Calu3 (cell line): ENCODE measurements around the gene ZBTB20. TPM values are rescaled to one million over a fixed set of nuclear protein-coding genes. Genes with fewer than 3 reads are reported as not detected.
A peak's percentile ranks its signal among the peaks of the same experiment; 100 is the strongest.

ENCODE experiments used
- Bru-seq: library from RNA; stranded (reverse); fragments of 400-500 nt; gene quantifications from one replicate; lab custom pipeline; 2021; lab: Mats Ljungman, UMichigan
- BruChase-seq, 2 experiments: library from RNA; stranded (reverse); fragments of 400-500 nt; gene quantifications; one replicate each; lab custom pipeline; 2021; lab: Mats Ljungman, UMichigan
- BruUV-seq: library from RNA; stranded (reverse); fragments of 400-500 nt; replicated peaks from 2 replicates; lab custom pipeline; 2021; lab: Mats Ljungman, UMichigan
- CTCF ChIA-PET: fragments of 300-600 bp; sonication (Branson Sonifier 250); formaldehyde crosslinking; loops from one replicate; lab custom pipeline; 2022; ENCODE audit warnings: antibody characterized with exemption; lab: Charles Lee
- DNase-seq: peaks from one replicate; pipeline ENCODE4 v3.0.0; 2022
- H3K27ac Mint-ChIP-seq: one replicate; pipeline ENCODE4 v1.8.0; 2022; ENCODE audit warnings: mixed read lengths; ENCODE audit not compliant: unreplicated experiment
- H3K27me3 Mint-ChIP-seq: one replicate; pipeline ENCODE4 v1.8.0; 2022; ENCODE audit warnings: mixed read lengths; ENCODE audit not compliant: unreplicated experiment
- H3K36me3 Mint-ChIP-seq: one replicate; pipeline ENCODE4 v1.8.0; 2022; ENCODE audit warnings: mild to moderate bottlenecking, moderate library complexity, mixed read lengths; ENCODE audit not compliant: insufficient read depth, unreplicated experiment
- H3K4me1 Mint-ChIP-seq: one replicate; pipeline ENCODE4 v1.8.0; 2022; ENCODE audit warnings: mild to moderate bottlenecking, low read depth, mixed read lengths; ENCODE audit not compliant: unreplicated experiment
- H3K4me3 Mint-ChIP-seq: one replicate; pipeline ENCODE4 v1.8.0; 2022; ENCODE audit warnings: mild to moderate bottlenecking, low read depth, moderate library complexity, mixed read lengths; ENCODE audit not compliant: unreplicated experiment
- H3K9me3 Mint-ChIP-seq: one replicate; pipeline ENCODE4 v1.8.0; 2022; ENCODE audit warnings: low read depth, mixed read lengths; ENCODE audit not compliant: unreplicated experiment
- CTCF ChIP-seq: fragments of 200-600 bp; IDR thresholded peaks from one replicate; pipeline ENCODE4 v1.8.0; 2022; ENCODE audit warnings: antibody characterized with exemption; ENCODE audit not compliant: unreplicated experiment
- intact Hi-C: fragments of 100-400 bp; cut with micrococcal nuclease; formaldehyde crosslinking; loops from one replicate; pipeline ENCODE4 v1.10.0; 2022; ENCODE audit not compliant: unreplicated experiment
- long read RNA-seq: library from polyadenylated mRNA; stranded (forward); transcript quantifications from one replicate; pipeline ENCODE4 v2.0.0, GENCODE V29; 2022
- total RNA-seq: library from RNA; stranded (reverse); gene quantifications from 2 replicates; pipeline ENCODE4 v1.2.3, GENCODE V29; 2022

The ZBTB20 gene
- total RNA-seq (24.1 and 28.3 TPM in 2 replicates), Bru-seq, nascent RNA (percentile 72 among the genes with signal in this experiment), BruChase-seq, experiment 1, labeled RNA remaining after a 6-hour chase (percentile 58 among the genes with signal in this experiment), BruChase-seq, experiment 2, labeled RNA remaining after a 2-hour chase (percentile 63 among the genes with signal in this experiment)
- long read RNA-seq, partial matches to known transcripts = 3 of 8 reads
- long read RNA-seq, other reads (novel, unspliced or antisense) = 5 of 8 reads

GRCh38 chr3:115146418-115147328 is at the start of gene ZBTB20:
ZBTB20 (minus strand) TSS chr3:115147288.
- peak within 1 kb of the TSS; percentile 80 for H3K4me3 Mint-ChIP-seq
- no peak for TF ChIP-seq CTCF
- peak within 1 kb of the TSS; percentile 94 for H3K27ac Mint-ChIP-seq
- H3K27me3 Mint-ChIP-seq = no peaks in the 10 kb centered on the region
- no TSS peak for BruUV-seq
- peaks cover 24% of the 10 kb centered on the region for H3K36me3 Mint-ChIP-seq
- H3K9me3 Mint-ChIP-seq = no peaks in the 10 kb centered on the region
- H3K4me1 Mint-ChIP-seq = no peaks in the 10 kb centered on the region
- CTCF ChIA-PET = interaction anchor here (0.5 to 0.8 kb wide), 6 partner anchors 89 to 1004 kb away, joined by 3 to 14 read pairs (median 6); no protein-coding TSS in a partner anchor
- intact Hi-C loops = no loop called here
- peak; percentile 32 for DNase-seq

GRCh38 chr3:115194476-115194875 is 47.4 kb upstream of the ZBTB20 start:
- TF ChIP-seq CTCF = no peak
- no peaks in the 10 kb centered on the region for H3K36me3 Mint-ChIP-seq
- H3K27me3 Mint-ChIP-seq = no peaks in the 10 kb centered on the region
- no TSS peak for BruUV-seq
- H3K27ac Mint-ChIP-seq = no peak overlapping the region
- intact Hi-C loops = no loop called here
- no peak for DNase-seq
- CTCF ChIA-PET = no interaction called here
- H3K4me3 Mint-ChIP-seq = no peak overlapping the region
- H3K9me3 Mint-ChIP-seq = peaks cover 8% of the 10 kb centered on the region
- no peaks in the 10 kb centered on the region for H3K4me1 Mint-ChIP-seq

GRCh38 chr3:115190747-115191146 is 43.7 kb upstream of the ZBTB20 start:
- H3K27me3 Mint-ChIP-seq = no peaks in the 10 kb centered on the region
- peaks cover 8% of the 10 kb centered on the region for H3K9me3 Mint-ChIP-seq
- H3K4me1 Mint-ChIP-seq = no peaks in the 10 kb centered on the region
- H3K27ac Mint-ChIP-seq = no peak overlapping the region
- CTCF ChIA-PET = no interaction called here
- no peak overlapping the region for H3K4me3 Mint-ChIP-seq
- no TSS peak for BruUV-seq
- no peaks in the 10 kb centered on the region for H3K36me3 Mint-ChIP-seq
- intact Hi-C loops = no loop called here
- no peak for DNase-seq
- TF ChIP-seq CTCF = no peak

- Mint-ChIP-seq H3K4me3 (no peak overlapping the region), H3K27ac (no peak overlapping the region), H3K36me3 (no peaks in the 10 kb centered on the region), H3K4me1 (no peaks in the 10 kb centered on the region), H3K27me3 (no peaks in the 10 kb centered on the region), H3K9me3 (peaks cover 2% of the 10 kb centered on the region)
- no peak for TF ChIP-seq CTCF
- intact Hi-C loops = no loop called here
- DNase-seq = no peak
- BruUV-seq = no TSS peak
- CTCF ChIA-PET = no interaction called here
These were observed 40.2 kb upstream of the ZBTB20 start for GRCh38 chr3:115187149-115187757.
